Activated CD4-positive, alpha-beta T cell treated with anti-CD3 and anti-CD28 coated beads for 1 hour (primary cell): ENCODE results near the gene MYH16.
"Not testable (repeated sequence)": the region's sequence is repeated elsewhere in the genome, so short reads cannot be mapped to it uniquely, and the experiment has no call there.

ENCODE experiments used
- DNase-seq: peaks from one replicate; pipeline ENCODE4 v3.0.0-alpha.2; 2020

Gene MYH16

DNA sequence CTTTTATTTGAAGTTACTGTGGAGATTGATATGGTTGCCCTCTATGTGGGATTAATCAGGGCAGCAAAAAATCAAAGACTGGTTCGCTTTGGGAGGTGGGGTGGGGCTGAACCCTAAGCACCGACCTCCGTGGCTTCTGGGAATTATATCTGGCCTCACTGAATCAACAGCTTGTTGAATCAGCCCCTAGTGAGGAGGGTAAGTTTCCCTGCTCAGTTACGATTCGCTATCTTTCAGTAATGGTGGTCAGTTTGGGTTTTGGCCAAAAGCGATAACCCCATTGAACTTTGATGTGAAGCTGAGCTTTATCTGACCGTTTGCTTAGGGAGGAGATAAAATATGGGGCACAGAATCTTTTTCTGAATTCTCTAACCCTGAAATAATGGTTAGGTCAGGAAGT is 36.5 kb downstream of the MYH16 start:
- DNase-seq = no peak

DNA sequence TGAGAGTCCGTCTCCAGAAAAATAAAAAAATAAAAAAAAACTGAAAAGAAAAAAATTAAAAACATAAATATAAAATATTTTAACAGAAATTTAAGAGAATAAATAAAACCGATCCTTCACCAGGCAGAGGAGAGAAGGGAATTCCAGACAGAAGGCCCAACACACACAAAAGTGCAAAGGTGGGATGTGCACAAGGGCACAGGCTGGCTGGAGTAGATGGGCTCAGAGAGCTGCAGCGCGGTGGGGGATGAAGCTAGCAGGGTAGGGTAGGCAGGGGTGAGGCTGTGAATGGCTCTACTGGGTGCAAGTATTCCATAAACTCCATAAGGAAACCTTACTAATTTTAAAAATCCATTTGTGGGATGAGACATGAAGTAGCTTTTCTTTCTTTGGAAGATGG is 37.4 kb downstream of the MYH16 start:
- no peak for DNase-seq

DNA sequence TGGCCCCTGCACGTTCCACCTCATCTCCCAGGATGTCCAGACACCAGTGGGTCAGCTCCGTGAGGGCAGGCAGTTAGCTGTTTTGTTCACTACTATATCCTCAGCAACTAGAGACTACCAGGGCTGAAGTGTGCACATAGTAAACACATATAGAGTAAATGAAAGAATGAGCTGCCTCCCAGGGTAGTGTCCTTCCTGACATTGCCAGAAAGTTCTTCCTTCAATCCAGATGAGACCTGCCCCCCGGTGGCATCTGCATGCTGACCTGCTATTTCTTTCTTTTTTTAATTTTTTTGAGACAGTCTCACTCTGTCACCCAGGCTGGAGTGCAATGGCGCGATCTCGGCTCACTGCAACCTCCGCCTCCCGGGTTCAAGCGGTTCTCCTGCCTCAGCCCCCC is 39.1 kb downstream of the MYH16 start:
- DNase-seq = no peak

DNA sequence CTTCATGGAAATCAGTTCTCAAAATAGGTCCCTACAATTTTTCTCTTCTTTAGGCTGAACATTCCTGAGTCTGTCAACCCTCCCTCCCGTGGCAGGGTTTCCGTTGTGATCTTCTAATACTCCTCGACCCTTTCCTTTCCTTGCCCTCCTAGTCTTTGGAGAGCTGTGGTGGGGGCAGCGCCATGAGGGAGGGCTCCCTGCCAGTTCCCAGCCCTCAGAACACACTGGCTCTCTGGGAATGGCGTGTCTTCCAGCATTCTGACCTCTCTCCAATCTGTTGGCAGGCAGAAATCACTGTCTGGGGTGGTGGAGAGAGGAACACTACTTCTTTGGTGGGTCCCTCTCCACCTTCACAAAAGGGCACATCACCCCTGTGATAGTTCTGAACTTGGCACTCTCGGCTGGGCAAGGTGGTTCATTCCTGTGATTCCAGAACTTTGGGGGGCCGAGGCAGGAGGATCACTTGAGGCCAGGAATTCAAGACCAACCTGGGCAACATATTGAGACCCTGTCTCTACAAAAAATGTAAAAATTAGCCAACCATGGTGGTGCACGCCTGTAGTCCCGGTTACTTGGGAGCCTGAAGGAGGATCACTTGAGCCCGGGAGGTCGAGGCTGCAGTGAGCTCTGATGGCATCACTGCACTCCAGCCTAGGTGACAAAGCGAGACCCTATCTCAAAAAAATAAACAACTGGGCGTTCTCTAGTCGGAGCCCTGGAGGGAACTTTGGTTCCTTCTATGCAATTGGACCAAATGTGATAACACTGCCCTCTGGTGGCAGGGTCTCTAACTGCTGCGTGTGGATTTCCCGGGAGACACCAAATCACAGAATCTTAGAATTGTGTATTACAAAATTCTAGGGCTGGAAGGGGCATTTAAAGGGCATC is 39.9 kb downstream of the MYH16 start:
- DNase-seq = peak; percentile 54

DNA sequence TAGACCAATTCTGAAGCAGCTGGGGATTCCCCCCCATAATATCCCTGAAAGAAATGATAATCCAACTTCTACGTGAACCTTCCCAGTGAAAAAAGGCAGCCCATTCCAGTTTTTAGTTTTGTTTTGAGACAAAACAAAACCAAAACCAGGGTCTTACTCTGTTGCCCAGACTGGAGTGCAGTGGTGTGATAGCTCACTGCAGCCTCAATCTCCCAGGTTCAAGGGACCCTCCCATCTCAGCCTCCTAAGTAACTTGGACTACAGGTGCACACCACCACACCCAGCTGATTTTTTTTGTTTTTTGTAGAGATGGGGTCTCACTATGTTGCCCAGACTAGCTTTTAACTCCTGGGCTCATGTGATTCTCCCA is 40.5 kb downstream of the MYH16 start:
- no peak for DNase-seq

DNA sequence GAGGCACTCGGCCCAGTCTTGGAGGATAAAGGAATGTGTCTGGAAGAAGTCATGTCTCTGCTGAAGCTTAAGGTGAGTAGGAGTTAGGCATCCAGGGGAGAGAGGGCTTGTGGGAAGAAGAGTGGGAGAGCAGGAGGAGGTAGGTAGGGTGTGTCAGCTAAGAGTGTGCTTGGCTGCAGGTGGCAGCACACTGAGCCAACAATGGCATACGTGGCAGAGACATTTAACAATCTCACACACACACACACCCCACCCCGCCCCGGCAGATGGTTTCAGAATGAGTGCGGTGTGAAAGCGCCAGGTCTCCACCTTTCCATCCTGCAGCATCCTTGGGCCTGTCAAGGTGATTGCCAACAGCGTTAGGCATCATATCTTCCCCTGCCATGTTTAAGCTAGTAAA is 41.9 kb downstream of the MYH16 start:
- DNase-seq = no peak

DNA sequence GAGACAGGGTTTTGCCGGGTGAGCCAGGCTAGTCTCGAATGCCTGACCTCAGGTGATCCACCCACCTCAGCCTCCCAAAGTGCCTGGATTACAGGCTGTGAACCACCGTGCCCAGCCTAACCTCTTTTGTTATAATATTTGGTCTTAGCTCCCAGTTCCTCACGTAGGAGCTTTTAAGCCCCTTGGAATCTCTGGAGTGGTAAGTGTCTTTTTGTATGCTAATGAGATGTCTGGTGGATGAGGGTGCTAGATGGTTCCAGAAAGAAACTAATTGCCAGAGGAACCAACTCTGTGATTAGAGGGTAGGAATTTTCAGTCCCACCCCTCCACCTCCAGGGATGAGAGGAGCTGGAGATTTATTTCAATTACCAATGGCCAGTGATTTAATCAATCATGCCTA is 47.7 kb downstream of the MYH16 start:
- no peak for DNase-seq

DNA sequence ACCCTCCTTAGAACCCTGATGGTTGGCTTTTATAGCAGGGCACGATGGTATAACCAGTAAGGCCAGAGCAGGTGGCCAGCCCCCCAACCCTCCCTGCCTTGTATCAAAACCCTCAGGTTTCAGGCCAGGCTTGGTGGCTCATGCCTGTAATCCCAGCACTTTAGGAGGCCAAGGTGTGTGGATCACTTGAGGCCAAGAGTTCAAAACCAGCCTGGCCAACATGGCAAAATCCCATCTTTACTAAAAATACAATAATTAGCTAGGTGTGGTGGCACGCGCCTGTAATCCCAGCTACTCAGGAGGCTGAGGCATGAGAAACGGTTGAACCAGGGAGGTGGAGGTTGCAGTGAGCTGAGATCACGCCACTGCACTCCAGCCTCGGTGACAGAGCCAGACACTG is 50.0 kb downstream of the MYH16 start:
- DNase-seq = not testable (repeated sequence)

DNA sequence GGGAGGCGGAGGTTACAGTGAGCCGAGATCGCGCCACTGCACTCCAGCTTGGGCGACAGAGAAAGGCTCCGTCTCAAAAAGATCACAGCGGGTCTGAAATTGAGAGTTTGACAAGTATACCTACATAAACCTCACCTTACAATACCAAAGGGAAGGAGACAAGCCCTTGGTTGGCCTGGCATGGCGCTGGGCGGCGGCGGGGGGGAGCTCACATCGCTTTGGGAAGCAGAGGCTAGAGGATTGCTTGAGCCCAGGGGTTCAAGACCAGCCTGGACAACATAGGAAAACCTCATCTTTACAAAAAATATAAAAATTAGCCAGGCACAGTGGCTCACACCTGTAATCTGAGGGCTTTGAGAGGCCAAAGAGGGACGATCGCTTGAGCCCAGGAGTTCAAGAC is 51.9 kb downstream of the MYH16 start:
- DNase-seq = no peak

DNA sequence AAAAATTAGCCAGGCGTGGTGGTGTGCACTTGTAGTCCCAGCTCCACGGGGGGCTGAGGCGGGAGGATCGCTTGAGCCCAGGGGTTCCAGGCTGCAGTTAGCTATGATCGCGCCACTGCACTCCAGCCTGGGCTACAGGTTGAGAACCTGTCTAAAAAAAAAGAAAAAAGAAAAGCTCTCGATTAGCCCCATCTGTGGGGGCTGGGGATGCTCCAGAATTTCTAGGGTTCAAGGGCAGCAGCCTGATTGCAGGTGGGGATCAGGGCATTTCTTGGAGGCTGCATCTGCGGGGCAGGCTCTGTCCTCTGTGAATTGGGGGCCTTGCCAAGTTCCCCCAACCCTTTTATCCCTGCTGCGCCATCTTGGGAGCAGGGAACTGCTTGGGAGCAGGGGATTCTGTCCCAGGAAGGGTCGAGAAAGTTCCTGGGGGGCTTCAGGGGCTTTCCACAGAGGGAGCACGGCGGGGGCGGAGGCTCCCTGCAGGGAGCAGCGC is 52.4 kb downstream of the MYH16 start:
- no peak for DNase-seq

DNA sequence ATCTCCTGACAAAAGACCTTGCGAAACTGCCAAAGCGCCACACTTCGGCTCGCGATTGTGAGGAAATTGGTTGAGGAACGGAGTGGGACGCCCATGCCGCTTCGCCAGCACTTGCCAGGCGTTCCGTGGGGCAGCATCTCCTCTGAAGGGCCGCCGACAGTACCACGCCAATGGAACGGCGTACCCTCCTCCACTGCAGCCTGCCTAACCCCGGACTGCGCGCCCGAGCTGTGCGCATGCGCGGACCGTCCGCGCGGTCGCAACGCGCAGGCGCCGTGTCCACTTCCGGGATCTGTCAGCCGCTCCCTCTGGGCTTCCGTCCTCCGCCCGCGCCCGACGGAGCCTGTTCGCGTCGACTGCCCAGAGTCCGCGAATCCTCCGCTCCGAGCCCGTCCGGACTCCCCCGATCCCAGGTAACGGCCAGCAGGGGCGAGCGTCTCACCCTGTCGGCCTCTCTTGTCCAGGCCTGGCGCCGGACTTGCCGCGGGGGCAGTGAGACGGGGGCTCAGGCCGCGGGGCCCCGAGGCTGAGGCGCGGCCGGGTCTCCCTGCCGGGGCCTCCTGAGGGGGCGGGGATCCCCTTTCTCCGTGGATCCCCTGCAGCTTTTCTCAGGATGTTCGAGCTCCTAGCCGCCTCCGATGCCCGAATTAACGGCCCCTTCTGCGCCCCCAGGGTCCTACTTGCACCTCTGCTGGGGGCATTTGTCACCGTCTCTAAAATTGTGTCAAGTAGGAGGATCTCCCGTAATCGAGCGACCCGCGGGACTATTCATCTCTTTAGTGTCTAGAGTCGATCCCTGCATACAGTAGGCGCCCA is 53.2 kb downstream of the MYH16 start, which contains the start of gene ARPC1A:
ARPC1A (plus strand) TSS at position 307 of the 816 bp plus-strand sequence. CDS start 7,456 bp downstream, outside the sequence.
- DNase-seq = peak; percentile 91

DNA sequence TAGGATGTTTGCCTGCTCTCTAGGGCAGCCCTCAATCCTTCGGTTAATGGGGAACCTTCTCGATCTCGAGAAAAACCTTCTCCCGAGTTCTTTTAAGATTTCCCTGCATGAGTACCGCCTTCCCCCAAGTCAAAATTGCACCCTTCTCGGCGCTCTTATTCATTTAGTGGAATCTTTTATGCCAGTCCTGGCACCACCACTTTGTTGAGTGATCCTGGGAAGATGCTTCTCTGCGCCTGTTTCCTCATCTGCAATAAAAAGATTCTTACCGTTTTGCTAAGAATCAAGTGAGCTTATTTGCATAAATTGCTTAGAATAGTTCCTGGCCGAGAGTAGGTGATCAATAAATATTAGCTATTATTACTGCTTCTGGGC is 53.8 kb downstream of the MYH16 start:
- DNase-seq = no peak

DNA sequence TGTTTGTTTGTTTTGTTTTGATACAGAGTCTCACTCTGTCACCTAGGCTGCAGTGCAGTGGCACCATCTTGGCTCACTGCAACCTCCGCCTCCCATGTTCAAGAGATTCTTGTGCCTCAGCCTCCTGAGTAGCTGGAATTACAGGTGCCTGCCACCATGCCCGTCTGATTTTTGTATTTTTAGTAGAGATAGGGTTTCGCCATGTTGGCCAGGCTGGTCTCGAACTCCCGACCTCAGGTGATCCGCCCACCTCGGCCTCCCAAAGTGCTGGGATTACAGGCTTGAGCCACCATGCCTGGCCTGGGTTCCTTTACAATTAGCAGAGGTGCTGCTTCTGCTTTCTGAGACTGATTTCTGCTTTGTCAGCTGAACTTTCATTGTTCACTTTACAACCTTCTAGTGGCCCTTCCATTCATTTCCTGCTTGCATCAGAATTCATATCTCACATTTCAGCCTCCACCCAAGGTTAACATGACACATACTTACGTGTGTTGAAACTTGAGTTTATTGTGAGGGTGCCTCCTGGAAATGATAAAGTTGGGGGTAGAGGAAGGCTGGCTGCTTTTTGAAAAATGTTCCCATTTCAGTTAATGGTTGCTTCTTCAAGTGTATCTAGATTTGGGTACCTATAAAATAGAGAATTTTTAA is 57.8 kb downstream of the MYH16 start:
- DNase-seq = not testable (repeated sequence)

DNA sequence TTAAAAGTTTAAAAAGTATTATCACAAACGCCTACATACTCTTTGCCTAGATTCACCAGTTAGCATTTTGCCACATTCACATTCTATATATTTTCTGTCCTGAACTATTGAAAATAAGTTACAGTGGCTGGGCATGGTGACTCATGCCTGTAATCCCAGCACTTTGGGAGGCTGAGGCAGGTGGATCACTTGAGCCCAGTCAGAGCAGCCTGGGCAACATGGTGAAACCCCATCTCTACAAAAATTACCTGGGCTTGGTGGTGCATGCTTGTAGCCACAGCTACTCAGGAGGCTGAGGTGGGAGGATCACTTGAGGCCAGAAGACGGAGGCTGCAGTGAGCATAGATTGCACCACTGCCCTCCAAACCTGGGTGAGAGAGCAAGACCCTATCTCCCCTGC is 58.4 kb downstream of the MYH16 start:
- DNase-seq = no peak

DNA sequence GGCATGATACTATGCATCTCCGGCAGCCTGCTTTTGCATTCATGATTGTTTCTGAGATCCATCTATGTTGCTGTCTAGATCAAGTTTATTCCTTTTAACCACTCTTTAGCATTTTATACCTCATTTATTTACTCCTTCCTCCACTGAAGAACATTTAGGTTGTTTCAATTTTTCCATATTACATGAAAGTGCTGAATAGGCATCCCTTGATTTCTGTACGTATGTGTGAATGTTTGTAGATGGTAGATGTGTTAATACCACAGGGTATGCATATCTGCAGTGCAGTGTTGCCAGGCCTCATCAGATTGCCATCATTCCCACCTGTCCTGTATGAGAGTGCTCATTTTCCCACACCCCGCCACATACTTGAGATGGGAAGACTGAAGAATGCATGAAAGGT is 67.0 kb downstream of the MYH16 start:
- DNase-seq = no peak

DNA sequence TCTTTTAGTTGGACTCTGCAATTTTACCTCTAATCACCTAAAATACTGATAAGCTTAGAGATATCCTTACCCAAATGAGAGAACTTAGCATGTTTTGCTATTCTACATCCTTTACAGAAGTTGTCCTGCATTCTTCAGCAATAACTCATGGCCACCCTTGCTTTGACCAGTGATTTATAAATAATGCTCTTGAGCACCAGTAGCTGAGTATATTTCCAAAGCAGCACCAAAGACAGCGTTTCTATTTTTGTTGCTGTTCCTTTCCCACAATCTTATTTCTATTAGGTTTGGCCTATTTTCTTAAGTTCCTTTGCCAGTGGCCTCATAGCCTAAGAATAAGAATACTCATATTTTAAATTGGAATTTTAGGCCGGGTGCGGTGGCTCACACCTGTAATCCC is 68.0 kb downstream of the MYH16 start:
- no peak for DNase-seq

DNA sequence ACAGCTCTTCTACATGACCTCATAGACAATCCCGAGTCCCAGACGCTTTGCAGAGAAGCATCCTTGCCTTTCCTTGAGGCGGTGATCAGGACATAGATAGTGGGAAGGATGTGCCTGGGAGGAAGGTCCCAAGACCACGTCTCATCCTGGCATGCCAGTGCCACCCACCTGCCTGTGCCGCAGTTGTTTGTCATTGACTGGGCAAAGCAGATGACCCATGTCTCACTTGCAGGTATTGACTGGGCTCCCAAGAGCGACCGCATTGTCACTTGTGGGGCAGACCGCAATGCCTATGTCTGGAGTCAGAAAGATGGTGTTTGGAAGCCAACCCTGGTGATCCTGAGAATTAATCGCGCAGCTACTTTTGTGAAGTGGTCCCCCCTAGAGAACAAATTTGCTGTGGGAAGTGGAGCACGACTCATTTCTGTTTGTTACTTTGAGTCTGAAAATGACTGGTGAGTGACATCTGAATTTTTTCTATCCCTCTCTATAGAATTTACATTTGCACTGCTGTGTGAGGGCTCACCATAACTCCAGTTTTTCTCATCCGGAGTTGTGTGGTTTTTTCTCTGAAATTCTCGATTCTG is 71.5 kb downstream of the MYH16 start:
- no peak for DNase-seq

DNA sequence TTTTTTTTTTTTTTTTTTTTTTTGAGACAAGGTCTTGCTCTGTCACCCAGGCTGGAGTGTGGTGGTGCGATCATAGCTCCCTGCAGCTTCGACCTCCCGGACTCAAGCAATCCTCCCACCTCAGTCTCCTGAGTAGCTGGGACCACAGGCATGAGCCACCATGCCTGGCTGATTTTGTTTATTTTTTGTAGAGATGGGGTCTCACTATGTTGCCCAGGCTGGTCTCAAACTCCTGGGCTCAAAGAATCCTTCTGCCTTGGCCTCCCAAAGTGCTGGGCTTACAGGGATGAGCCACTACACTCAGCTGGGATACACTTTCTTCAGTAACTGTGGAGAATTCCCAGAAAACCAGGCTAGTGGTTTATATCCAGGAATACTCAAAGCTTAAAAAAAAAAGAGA is 78.0 kb downstream of the MYH16 start:
- not testable (repeated sequence) for DNase-seq

DNA sequence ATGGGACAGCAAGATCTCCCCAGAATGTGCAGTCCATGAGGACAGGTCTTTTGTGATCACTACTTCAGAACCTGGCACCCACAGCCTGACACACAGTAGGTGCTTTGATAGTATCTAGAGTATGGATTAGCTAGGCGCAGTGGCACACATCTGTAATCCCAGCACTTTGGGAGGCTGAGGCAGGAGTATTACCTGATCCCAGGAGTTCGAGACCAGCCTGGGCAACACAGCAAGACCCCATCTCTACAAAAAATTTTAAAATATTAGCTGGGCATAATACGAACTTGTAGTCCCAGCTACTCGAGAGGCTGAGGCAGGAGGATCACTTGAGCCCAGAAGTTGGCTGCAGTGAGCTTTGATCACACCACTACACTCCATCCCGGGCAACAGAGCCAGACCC is 79.6 kb downstream of the MYH16 start:
- DNase-seq = no peak

DNA sequence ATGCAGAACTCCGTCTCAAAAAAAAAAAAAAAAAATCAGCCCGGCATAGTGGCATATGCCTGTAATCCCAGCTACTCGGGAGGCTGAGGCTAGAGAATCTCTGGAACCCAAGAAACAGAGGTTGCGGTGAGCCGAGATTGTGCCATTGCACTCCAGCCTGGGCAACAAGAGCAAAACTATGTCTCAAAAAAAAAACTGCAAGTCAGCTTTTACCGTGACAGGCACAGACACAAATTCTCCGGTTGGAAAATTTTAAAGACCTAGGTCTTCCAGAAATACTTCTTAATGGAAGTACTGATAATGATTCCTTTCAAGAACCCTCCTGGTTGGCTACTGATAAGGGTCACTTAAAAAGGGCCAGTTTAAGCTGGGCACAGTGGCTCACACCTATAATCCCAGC is 82.5 kb downstream of the MYH16 start:
- DNase-seq = no peak

DNA sequence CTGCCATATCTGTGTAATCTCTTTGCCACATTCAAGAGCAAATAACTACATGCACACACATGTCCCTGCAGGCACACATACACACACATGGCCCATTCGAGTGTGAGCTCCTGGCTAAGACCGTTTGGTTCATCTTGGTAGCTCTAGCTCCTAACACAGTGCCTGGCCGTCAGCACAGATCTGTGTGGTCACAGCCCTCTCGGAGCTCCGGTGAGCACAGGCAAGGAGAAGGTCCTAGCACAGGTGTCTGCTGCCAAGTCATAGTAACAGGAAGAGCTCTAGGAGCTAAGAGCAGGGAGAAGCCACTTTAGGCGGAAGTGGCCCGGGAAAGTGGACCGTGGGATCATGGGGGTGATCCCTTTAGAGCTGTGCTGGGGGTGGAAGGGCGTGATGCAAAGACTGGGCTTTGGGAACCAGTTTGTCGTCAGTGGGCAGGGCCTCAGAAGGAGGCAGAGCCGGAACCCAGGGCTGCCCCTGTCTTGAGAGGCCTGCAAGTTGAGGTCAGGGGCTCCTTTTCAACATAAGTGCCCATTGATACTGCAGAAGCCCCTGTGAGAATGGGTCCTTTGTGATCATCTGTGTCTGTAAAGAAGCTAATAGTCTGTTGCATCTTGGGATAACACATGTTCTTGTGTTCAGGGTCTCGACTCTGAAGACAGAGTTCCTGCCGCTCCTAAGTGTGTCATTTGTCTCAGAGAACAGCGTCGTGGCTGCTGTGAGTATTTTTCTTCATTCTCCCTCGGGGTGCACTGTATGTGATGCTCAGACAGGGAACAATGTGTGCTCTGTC is 85.3 kb downstream of the MYH16 start:
- no peak for DNase-seq

DNA sequence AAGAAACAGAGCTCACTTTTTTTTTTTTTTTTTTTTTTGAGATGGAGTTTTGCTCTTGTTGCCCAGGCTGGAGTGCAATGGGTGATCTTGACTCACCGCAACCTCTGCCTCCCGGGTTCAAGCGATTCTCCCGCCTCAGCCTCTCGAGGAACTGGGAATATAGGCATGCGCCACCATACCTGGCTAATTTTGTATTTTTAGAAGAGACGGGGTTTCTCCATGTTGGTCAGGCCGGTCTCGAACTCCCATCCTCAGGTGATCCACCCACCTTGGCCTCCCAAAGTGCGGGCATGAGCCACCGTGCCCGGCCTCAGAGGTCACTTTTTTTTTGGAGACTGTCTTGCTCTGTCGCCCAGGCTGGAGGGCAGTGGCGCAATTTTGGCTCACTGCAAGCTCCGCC is 85.9 kb downstream of the MYH16 start:
- not testable (repeated sequence) for DNase-seq
